D721Med (cell line): ENCODE data around the gene KRT74.

Experiments
- DNase-seq: peaks from one replicate; pipeline ENCODE4 v3.0.0; 2011; ENCODE audit warnings: low spot score; ENCODE audit not compliant: insufficient read length
- FAIRE-seq: peaks from 2 replicates; lab custom pipeline; 2011; peaks lifted over from hg19 to GRCh38; lab: Jason Lieb, UNC
- TF ChIP-seq, protein P1 (sequence below): IDR thresholded peaks from 2 replicates; pipeline ENCODE4 v1.5.1; 2012; ENCODE audit warnings: mild to moderate bottlenecking, control low read depth; ENCODE audit not compliant: insufficient read depth; ENCODE audit errors: missing control alignments

The KRT74 gene

GRCh38 chr12:52546126-52546525, 27.5 kb downstream of the KRT74 start:
- TF ChIP-seq, protein P1, sequence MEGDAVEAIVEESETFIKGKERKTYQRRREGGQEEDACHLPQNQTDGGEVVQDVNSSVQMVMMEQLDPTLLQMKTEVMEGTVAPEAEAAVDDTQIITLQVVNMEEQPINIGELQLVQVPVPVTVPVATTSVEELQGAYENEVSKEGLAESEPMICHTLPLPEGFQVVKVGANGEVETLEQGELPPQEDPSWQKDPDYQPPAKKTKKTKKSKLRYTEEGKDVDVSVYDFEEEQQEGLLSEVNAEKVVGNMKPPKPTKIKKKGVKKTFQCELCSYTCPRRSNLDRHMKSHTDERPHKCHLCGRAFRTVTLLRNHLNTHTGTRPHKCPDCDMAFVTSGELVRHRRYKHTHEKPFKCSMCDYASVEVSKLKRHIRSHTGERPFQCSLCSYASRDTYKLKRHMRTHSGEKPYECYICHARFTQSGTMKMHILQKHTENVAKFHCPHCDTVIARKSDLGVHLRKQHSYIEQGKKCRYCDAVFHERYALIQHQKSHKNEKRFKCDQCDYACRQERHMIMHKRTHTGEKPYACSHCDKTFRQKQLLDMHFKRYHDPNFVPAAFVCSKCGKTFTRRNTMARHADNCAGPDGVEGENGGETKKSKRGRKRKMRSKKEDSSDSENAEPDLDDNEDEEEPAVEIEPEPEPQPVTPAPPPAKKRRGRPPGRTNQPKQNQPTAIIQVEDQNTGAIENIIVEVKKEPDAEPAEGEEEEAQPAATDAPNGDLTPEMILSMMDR, result no peak
- FAIRE-seq (no peak), DNase-seq (no peak)

DNA sequence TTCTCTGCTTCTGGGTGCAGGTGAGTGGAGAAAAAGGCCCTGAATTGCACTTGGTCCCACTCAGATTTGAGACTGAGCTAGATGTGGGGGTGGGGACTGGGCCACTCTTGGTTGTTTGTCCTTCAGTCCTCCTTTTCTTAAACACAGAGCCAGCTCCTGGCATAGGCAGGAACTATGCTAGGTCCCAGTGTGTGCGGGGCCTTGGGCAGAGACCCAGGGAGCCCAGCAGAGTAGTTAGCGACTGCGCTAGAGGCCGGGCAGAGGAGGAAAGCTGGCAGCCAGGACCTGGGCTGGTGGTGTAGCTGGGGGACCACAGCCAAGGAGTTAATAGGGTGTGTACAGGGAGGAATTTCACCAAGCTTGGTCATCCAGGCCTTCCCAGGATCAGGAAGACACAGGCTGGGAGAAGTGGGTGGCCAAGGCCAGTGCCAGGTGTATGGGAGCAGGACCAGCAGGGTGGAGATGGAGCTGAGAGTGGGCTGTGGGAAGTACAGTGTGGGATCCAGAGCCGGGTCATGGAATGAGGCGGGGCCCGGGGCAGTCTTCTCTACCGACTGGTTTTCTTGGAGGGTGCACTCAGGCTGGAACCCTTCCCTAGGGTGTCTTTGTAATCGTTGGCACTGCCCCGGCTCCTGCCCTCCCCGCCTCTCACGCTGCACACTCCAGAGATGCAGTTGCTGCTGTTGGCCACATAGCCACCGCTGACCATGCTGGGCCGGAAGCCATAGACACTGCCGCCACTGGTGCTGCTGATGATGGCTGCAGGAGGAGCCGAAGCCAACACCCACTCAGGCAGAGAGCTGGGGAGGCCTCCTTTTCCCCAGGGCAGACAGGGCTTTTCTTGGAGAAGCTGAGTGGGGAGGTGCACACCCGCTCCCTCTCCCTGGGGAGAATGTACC, 29.4 kb downstream of the KRT74 start:
- TF ChIP-seq, protein P1, result no peak
- FAIRE-seq (no peak), DNase-seq (no peak)

DNA sequence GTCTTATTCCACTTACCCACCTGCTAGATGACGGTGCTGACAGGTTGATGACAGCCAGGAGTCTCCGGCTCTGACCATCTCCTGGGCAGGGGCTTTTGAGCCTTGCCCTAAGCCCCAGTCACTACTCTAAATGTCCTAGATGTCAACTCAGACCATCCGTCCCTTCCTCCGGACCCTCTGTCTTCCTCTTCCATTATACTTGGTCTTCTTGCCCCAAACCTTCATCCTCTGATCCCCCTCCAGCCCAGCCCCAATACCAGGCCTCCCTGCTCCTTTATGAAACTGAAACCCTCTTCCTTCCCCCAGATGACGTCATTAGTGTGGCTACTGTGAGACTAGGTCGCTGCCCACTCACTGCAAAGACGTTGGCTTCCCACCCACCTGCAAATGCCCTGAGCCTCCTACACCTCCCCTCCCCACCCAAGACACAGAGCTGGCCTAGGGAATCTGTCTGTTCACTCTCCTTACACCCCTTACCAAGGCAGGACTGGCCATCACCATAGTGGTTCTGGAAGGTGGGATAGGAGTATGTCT, 30.8 kb downstream of the KRT74 start:
- TF ChIP-seq, protein P1, result no peak
- DNase-seq (no peak), FAIRE-seq (no peak)

DNA sequence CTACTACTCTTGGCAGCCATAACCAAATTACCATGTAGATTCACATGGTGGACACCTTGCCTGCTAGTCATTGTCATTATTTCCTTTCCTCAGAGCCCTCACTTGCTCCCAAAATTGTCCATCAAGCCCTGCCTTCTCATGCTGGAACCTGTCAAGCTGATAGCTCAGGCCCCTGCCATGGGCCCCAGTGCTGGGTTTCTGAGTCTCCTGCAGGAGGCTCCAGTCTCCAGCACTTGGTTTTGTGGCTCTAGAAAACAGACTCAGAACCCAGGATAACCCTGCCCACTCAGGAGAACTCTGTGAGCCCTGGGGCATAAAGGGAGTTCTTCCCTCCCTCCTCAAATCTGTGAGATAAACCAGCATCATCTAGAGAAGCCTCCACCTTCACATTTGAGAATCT, 31.5 kb downstream of the KRT74 start:
- FAIRE-seq (no peak), DNase-seq (no peak)
- TF ChIP-seq, protein P1, result no peak

- TF ChIP-seq, protein P1, result no peak
- FAIRE-seq, result no peak
- no peak for DNase-seq
Measured at GRCh38 chr12:52541709-52542108, 31.9 kb downstream of the KRT74 start.

DNA sequence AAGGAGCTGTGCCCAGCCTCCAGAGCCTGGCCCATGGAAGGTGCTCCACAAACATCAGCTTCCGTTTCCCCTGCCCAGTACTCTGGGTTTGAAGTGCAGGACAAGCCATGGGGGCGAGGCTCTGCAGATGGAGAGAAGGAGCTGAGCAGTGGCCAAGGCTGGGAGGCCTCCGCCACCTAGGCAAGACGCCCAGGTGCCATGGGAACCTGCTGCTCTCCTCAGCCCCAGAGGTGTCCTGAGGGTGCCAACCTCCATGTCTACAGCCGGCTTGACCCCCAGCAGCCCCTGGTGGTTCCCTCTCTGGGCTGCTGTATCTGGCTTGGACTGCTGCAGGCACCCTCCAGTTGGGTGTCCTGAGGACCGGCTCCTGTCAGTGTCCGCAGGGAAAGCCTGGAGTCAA, 33.1 kb downstream of the KRT74 start:
- TF ChIP-seq, protein P1, result no peak
- DNase-seq, result no peak
- no peak for FAIRE-seq

DNA sequence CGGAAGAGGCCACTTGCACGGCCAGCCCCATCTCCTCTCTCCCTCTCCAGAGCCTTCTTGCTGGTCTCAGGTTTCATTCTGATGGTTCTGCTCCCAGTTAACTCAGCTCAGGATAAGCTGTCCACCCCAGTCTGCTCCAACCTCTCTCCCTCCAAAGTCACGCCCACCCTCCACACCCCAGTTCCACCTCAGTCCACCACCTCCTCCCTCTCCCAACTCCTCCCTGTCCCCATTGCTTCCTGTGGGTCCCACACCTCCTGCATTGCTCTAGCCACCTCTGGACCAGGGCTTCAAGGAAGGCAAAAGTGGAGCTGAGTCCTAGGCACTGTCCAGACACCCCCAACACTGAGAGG, 33.8 kb downstream of the KRT74 start:
- TF ChIP-seq, protein P1, result no peak
- FAIRE-seq (no peak), DNase-seq (no peak)
